Uterine smooth muscle cell (primary cell): Measurements from ENCODE around the gene ZNF138. TPM values are rescaled to one million over a fixed set of nuclear protein-coding genes. Genes with fewer than 3 reads are reported as not detected.

Source experiments
- total RNA-seq: library from RNA; depleted of rRNA; stranded (reverse); fragments of >200 nt; gene quantifications from 2 replicates; pipeline ENCODE4 v1.2.3, GENCODE V29; 2014

ZNF138 gene
- 5.9 and 7.1 TPM in 2 replicates for total RNA-seq

DNA sequence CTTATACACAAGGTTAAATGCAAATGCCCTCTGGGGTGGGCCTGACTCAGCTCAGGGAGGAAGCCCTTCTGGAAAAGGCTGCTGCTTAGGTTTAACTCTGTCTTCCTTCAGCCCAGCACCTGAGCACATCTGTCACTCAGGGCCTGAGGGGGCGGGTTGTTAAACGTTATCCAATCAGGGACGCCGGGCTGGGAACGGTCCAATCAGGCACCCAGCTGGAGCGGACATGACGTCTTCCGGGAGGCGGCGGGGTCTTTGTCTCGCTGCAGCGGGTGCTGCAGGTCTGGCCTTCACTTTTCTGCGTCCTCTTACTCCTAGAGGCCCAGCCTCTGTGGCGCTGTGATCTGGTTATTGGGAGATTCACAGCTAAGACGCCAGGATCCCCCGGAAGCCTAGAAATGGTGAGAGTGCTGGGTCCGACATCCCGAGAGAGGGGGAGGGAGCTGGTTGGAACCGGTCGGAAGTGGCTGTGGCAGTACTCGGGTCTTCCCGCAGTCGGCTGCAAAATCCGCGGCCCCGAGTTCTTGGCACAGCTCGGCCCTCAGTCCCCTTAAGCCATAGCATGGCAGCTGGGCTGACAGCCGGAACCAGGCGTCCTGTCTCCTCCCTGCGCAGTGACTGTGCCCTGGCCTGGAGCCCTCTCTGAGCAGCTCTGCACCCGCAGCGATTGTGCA is at the start of gene ZNF138:
Gene ZNF138 (plus strand): TSS at position 258 of the 674 bp plus-strand sequence. CDS start 141 bp downstream, at position 399.

Other genes starting within 250 kb of the ZNF138 start
- gene ZNF680, start 231.4 kb upstream of the ZNF138 start, total RNA-seq, result 9.5 and 12.9 TPM in 2 replicates
- 1.9 and 2.8 TPM in 2 replicates for gene ZNF107, start 128.3 kb upstream of the ZNF138 start, total RNA-seq
- gene ZNF273, start 108.8 kb downstream of the ZNF138 start, total RNA-seq, result 3.7 and 4.1 TPM in 2 replicates
- 3.9 and 5.0 TPM in 2 replicates for gene ZNF117, start 196.6 kb downstream of the ZNF138 start, total RNA-seq
- gene ERV3-1, start 212.3 kb downstream of the ZNF138 start, total RNA-seq, result 4.8 and 7.0 TPM in 2 replicates